ENCODE results near the gene GATD1.

DNA sequence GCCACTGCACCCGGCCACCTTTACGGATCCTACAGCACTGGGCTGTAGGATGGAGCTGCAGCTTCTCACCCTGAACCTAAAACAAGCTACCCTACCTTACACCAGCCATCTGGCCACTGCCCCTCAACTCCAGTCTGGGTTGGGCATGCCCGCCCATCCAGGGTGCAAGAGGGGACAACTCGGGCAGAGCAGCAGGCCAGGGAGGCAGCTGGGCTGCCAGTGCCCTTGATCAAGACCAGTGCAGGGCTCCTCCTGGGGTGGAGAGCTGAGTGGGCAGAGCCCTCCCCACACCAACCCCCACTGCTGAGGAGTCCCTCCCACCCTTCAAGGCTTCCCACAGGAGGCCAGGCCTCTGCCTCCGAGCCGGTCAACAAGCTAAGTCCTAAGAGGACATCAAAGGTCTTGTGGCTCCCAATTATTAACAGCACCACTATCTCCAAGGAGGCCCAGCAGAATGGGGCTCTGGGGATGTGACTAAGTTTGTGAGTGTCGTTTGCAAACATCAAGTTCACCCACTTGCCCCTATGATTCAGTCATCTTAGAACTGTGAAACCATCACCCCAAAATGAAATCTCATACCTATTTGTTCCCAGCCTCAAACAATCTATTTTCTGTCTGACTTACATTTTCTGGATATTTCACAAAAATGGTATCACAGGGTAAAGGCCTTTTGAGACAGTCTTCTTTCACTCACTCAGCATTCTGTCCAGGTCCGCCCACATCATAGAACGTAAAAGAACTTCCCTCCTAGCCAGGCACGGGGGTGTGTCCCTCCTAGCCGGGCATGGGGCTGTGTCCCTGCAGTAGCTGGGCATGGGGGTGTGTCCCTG, 11.0 kb downstream of the GATD1 start:
- TF ChIP-seq, protein P1, sequence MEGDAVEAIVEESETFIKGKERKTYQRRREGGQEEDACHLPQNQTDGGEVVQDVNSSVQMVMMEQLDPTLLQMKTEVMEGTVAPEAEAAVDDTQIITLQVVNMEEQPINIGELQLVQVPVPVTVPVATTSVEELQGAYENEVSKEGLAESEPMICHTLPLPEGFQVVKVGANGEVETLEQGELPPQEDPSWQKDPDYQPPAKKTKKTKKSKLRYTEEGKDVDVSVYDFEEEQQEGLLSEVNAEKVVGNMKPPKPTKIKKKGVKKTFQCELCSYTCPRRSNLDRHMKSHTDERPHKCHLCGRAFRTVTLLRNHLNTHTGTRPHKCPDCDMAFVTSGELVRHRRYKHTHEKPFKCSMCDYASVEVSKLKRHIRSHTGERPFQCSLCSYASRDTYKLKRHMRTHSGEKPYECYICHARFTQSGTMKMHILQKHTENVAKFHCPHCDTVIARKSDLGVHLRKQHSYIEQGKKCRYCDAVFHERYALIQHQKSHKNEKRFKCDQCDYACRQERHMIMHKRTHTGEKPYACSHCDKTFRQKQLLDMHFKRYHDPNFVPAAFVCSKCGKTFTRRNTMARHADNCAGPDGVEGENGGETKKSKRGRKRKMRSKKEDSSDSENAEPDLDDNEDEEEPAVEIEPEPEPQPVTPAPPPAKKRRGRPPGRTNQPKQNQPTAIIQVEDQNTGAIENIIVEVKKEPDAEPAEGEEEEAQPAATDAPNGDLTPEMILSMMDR (IDR thresholded peaks at IDR 0.05 in 2 of 3, conservative IDR thresholded peaks at IDR 0.05 in 1 of 3; ENCODE audit: control insufficient read depth in 2 of 3, extremely low read depth in 1 of 3, insufficient read depth in 1 of 3, low read depth in 3 of 3, low read length in 3 of 3): no peak
- TF ChIP-seq POLR2AphosphoS5 (IDR thresholded peaks at IDR 0.05; ENCODE audit: low read length) (no peak), SUZ12 (IDR thresholded peaks at IDR 0.05; ENCODE audit: unreplicated experiment) (no peak), CHD2 (IDR thresholded peaks at IDR 0.05; ENCODE audit: borderline replicate concordance, low read depth, low read length) (no peak), RBBP5 (conservative IDR thresholded peaks at IDR 0.05) (no peak), IKZF2 (IDR thresholded peaks at IDR 0.05) (no peak)
- TF ChIP-seq, protein P2, sequence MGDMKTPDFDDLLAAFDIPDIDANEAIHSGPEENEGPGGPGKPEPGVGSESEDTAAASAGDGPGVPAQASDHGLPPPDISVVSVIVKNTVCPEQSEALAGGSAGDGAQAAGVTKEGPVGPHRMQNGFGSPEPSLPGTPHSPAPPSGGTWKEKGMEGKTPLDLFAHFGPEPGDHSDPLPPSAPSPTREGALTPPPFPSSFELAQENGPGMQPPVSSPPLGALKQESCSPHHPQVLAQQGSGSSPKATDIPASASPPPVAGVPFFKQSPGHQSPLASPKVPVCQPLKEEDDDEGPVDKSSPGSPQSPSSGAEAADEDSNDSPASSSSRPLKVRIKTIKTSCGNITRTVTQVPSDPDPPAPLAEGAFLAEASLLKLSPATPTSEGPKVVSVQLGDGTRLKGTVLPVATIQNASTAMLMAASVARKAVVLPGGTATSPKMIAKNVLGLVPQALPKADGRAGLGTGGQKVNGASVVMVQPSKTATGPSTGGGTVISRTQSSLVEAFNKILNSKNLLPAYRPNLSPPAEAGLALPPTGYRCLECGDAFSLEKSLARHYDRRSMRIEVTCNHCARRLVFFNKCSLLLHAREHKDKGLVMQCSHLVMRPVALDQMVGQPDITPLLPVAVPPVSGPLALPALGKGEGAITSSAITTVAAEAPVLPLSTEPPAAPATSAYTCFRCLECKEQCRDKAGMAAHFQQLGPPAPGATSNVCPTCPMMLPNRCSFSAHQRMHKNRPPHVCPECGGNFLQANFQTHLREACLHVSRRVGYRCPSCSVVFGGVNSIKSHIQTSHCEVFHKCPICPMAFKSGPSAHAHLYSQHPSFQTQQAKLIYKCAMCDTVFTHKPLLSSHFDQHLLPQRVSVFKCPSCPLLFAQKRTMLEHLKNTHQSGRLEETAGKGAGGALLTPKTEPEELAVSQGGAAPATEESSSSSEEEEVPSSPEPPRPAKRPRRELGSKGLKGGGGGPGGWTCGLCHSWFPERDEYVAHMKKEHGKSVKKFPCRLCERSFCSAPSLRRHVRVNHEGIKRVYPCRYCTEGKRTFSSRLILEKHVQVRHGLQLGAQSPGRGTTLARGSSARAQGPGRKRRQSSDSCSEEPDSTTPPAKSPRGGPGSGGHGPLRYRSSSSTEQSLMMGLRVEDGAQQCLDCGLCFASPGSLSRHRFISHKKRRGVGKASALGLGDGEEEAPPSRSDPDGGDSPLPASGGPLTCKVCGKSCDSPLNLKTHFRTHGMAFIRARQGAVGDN (IDR thresholded peaks at IDR 0.05): no peak

Data from GM12878 (cell line).